Suppressor macrophage treated with lipopolysaccharide for 4 hours (primary cell): ENCODE measurements around the gene FTL.
A peak's percentile ranks its signal among the peaks of the same experiment; 100 is the strongest.

Experiments used
- DNase-seq: peaks from one replicate; pipeline ENCODE4 v3.0.0-alpha.2; 2020

FTL gene

GRCh38 chr19:48966541-48967345, 1.6 kb downstream of the FTL start:
- DNase-seq: peak; percentile 59

- DNase-seq: peak; percentile 97
Observed at GRCh38 chr19:48967346-48968178, 2.5 kb downstream of the FTL start.

- DNase-seq: no peak
Observed at GRCh38 chr19:48968179-48968661, 3.1 kb downstream of the FTL start.

- DNase-seq: no peak
Observed at GRCh38 chr19:48968813-48969218, 3.7 kb downstream of the FTL start.

DNA sequence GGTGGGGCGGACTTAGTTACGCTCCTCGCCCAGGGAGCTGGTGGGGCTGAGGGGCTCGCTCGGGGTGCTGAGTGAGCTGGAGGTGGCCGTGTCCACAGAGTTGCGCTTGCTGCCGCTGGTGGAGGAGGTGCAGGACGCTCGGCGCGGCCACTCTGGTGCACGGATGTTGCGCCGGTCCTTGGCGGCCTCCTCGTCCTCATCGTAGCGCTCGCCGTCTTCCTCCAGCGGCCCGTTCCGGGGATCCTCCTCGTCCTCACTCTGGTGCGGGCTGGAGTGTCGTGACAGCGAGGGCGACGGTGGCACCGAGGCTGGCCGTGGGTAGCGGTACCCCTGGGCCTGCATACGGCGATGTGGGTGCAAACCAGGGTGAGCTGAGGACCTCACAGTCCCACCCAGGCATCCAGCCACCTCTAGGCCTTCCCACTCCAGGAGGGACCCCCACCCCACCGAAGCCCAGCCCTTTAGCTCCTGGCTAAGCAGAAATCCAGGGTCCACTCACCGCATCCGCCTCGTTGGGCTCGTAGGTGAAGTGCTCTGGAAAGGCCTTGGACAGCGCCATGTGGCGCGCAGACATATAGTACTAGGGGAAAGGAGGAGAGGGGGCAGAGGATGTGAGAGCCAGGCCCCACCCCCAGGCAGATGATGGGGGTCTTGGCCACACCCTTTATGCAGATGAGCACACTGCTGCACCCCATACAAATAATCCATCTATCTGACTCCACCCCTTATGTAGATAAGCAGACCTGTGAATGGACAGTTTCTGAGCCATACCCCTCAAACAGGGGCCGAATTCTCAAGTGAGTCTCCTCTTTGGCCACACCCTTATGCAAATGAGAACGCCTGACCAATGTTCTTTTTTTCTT, 4.4 kb downstream of the FTL start:
- DNase-seq: no peak

DNA sequence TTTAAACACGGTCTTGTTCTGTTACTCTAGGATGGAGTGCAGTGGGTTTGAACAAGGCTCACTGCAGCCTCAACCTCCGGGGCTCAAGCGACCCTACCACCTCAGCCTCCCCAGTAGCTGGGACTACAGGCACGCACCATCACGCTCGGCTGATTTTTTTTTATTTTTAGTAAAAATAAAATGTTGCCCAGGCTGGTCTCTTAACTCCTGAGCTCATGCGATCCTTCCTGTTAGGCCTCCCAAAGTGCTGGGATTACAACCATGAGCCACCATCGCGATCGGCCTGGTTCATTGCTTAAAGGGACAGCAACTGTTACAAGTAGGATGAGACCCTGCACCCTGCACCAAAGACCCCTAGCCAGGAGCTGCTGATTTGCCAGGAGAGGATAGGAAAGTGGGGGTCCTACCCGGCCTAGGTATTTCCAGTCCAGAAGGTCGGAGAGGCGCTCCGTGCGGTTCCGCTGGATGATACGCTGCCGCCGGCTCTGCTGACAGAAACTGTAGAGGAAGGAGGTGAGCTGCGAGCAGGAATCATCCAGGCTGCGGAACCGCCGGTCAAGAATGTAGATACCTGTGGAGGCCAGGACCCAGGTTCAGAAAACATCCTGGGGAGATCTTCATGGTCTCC, 5.1 kb downstream of the FTL start:
- no peak for DNase-seq

DNA sequence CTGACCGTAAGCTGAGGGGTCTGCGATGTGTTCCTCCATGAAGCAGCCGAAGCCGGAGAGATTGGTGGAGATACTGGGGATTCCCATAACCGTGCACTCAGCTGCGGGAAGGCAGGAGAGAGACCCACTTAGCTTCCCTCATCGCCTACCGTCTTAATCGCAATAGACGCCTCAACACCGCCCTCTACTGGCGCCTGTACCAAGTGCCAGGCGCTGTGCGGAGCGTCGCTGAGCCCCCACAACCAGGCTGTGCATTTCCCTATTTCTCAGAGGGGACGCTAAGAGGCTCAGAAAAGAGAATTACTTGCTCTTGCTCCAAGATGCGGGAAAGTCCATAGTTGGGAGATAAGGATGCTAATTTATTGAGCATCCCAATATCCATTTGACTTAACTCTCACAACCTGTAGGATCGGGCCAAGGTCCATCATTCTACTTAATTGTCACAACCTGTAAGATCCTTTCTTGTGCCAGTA, 5.8 kb downstream of the FTL start:
- DNase-seq: peak; percentile 94

- DNase-seq: no peak
Observed at GRCh38 chr19:48975947-48976847, 11.1 kb downstream of the FTL start.

- DNase-seq: no peak
Observed at GRCh38 chr19:48977061-48977460, 12.0 kb downstream of the FTL start.

DNA sequence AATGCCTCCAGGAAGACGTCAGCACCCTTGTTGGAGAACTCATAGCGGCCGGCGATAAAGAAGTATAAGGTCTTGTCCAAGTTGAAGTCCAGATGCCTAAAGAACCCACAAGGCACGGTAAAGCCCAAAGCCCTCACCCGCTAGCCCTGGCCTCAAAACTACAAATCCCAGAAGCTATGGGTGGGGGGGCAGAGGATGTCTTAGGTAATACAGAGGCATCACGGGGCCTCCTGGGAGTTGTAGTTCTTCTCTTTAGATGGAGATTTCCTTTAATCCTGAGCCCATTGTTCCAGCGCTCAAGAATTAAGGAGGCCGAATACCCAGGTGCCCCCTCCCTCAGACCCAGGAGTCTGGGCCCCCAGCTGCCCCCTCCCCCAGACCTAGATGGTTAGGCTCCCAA, 17.2 kb downstream of the FTL start:
- no peak for DNase-seq

- no peak for DNase-seq
Observed at GRCh38 chr19:48985711-48986110, 20.6 kb downstream of the FTL start.

DNA sequence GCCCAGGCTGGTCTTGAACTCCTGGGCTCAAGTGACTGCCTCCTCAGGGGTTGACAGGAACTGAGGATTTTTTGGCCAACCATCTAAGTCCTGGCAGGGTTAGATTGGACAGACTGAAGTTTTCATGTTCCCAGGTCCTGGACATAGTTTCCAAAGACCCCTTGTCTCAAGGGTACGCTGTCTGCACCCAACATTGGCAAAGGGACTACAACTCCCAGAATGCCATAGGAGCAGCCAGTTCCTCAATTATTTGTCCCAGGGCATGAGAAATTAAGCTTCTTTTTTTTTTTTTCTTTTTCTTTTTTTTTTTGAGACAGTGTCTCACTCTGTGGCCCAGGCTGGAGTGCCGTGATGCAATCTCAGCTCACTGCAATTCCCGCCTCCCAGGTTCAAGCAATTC, 21.1 kb downstream of the FTL start:
- no peak for DNase-seq

DNA sequence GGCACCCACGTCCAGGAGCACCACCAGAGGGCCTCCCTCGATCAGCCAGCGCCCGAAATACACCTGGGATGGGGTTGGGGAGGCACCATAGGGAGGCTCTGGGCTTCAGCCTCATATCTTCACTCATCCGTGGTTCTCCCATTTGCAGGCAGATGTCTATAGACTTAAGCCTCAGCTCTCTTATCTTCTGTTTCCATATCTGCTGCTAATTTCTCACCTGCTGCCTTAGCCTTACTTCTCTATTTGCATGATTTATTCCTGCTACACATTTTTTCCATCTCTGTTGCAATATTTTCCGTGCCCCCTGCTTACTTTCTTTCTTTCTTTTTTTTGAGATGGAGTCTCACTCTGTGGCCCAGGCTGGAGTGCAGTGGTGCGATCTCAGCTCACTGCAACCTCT, 22.2 kb downstream of the FTL start:
- DNase-seq: no peak

- DNase-seq: no peak
Observed at GRCh38 chr19:48988286-48988685, 23.2 kb downstream of the FTL start.

DNA sequence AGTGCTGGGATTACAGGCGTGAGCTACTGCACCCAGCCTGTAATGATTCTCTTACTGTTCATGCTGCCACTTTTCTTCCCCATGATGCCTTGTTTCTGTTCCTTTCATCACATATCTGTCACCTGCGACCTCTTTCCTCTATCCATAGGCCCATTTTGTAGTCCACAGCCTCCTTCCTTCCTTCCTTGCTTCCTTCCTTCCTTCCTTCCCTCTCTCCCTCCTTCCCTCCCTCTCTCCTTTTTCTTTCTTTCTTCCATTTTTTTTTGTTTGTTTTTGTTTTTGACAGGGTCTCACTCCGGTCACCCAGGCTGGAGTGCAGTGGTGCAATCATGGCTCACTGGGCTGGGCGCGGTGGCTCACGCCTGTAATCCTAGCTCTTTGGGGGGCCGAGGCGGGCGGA, 23.8 kb downstream of the FTL start:
- no peak for DNase-seq

DNA sequence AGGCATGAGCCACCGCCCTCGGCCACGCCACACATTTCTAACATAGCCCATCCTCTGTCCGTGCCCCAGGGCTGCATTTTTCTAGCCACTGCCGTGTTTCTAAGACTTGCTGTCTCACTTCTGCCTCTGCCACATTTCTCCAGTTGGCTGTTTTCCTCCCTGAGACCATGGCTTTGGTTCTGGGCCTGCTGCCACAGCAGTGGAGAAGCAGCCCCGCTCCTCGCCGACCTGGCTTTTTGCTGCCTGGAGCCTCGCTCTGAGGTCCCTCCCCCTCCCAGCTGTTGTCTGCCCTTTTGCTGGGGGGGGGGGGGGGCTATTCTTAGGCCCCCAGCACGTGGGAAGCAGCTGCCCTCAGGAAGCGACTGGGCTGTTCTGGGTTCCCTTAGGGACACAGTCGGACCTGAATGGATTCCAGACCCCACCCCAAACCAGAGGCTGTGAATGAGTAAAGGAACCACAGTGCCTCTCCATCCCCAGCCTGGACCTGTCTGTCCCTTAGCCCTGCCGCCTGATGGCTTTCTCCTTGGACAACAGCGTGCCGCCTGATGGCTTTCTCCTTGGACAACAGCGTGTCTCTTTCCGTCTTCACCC, 24.7 kb downstream of the FTL start:
- DNase-seq: no peak

DNA sequence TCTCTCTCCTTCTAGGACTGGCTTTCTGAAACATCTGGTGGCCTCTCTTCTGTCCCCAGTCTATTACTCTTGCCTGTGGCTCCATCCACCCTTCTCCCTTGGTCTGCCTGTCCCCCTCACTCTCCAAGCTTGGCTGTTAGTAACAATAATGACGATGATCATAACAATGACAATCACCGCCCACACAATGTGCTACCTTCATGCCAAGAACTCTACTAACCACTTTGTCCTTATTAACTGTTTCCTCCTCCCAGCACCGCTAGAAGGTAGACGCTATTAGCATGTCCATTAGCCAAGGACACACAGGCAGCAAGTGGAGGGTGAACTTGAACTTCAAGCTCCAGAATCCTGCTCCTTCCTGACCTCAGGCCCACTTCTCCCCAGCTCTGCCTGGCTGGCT, 25.3 kb downstream of the FTL start:
- no peak for DNase-seq

GRCh38 chr19:48991011-48991609, 26.0 kb downstream of the FTL start:
- no peak for DNase-seq

- peak; percentile 86 for DNase-seq
Observed at GRCh38 chr19:48991873-48992580, 26.9 kb downstream of the FTL start.
